Stimulated activated CD4-positive, alpha-beta T cell treated with anti-CD3 and anti-CD28 coated beads, Interleukin-12 subunit alpha, Interleukin-12 subunit beta, amount 100 ng/mL, for 48 hours (primary cell): ENCODE measurements around the gene ZNF35.
A peak's percentile ranks its signal among the peaks of the same experiment; 100 is the strongest.
"Not testable (repeated sequence)": the region's sequence is repeated elsewhere in the genome, so short reads cannot be mapped to it uniquely, and the experiment has no call there.

Source experiments
- DNase-seq, 3 donors: peaks; one replicate each; pipeline ENCODE4 v3.0.0-alpha.2; 2020; ENCODE audit warnings: low read depth in 2 of 3, low spot score in 1 of 3

The ZNF35 gene

GRCh38 chr3:44648564-44649229 is at the start of gene ZNF35:
ZNF35 (plus strand) TSS chr3:44648732; CDS start chr3:44651068, 2,336 bp downstream.
- DNase-seq, result peak in 2 of 3 donors; percentile 12 to 28

GRCh38 chr3:44601749-44602148 is 46.8 kb upstream of the ZNF35 start:
- DNase-seq, result no peak

- DNase-seq, result no peak
Measured at GRCh38 chr3:44612678-44613077, 35.9 kb upstream of the ZNF35 start.

GRCh38 chr3:44624749-44625480 is 23.6 kb upstream of the ZNF35 start, which contains the start of gene ZNF197:
ZNF197 (plus strand) TSS chr3:44625036; CDS start chr3:44629155, 4,119 bp downstream.
- DNase-seq, result peak; percentile 48 to 57 (median 50)

GRCh38 chr3:44628716-44629115 is 19.8 kb upstream of the ZNF35 start:
- DNase-seq, result no peak

GRCh38 chr3:44632193-44632592 is 16.3 kb upstream of the ZNF35 start:
- DNase-seq, result no peak

GRCh38 chr3:44642337-44642736 is 6.2 kb upstream of the ZNF35 start:
- no peak for DNase-seq

GRCh38 chr3:44643024-44643423 is 5.5 kb upstream of the ZNF35 start:
- DNase-seq, result no peak

- DNase-seq, result no peak
Measured at GRCh38 chr3:44647771-44648170, 761 bp upstream of the ZNF35 start.

- DNase-seq, result no peak
Measured at GRCh38 chr3:44649709-44650108, 1.2 kb downstream of the ZNF35 start.

- no peak for DNase-seq
Measured at GRCh38 chr3:44654039-44654438, 5.5 kb downstream of the ZNF35 start.

- no peak for DNase-seq
Measured at GRCh38 chr3:44659015-44659414, 10.5 kb downstream of the ZNF35 start.

- DNase-seq, result no peak
Measured at GRCh38 chr3:44659434-44659833, 10.9 kb downstream of the ZNF35 start.

GRCh38 chr3:44661189-44661588 is 12.7 kb downstream of the ZNF35 start:
- no peak for DNase-seq

GRCh38 chr3:44665173-44665572 is 16.6 kb downstream of the ZNF35 start:
- DNase-seq, result no peak

GRCh38 chr3:44666346-44666745 is 17.8 kb downstream of the ZNF35 start:
- no peak for DNase-seq

GRCh38 chr3:44669760-44670159 is 21.2 kb downstream of the ZNF35 start:
- DNase-seq, result no peak

- DNase-seq, result not testable (repeated sequence)
Measured at GRCh38 chr3:44673466-44673865, 24.9 kb downstream of the ZNF35 start.

- DNase-seq, result no peak
Measured at GRCh38 chr3:44674211-44674610, 25.7 kb downstream of the ZNF35 start.

GRCh38 chr3:44678480-44679116 is 30.1 kb downstream of the ZNF35 start:
- DNase-seq, result no peak

- DNase-seq, result no peak
Measured at GRCh38 chr3:44680921-44681455, 32.5 kb downstream of the ZNF35 start.
